ENCODE results near the gene RECQL5. TPM values are rescaled to one million over a fixed set of nuclear protein-coding genes. Genes with fewer than 3 reads are reported as not detected.

Gene RECQL5
- total RNA-seq, 1 experiment from 2014 or later: 67.0 TPM

GRCh38 chr17:75592348-75593020 lies 74.5 kb downstream of the RECQL5 start:
- Mint-ChIP-seq H3K4me1 (ENCODE audit: low read depth, unreplicated experiment) (no peaks in the 10 kb centered on the region), H3K36me3 (ENCODE audit: insufficient read depth, unreplicated experiment) (no peaks in the 10 kb centered on the region), H3K27ac (ENCODE audit: unreplicated experiment) (no peak overlapping the region), H3K4me3 (ENCODE audit: unreplicated experiment) (no peak overlapping the region), H3K27me3 (ENCODE audit: insufficient read depth, unreplicated experiment) (no peaks in the 10 kb centered on the region), H3K9me3 (ENCODE audit: unreplicated experiment) (no peaks in the 10 kb centered on the region)
- Histone ChIP-seq H3K4me1 (peaks cover 14% of the 10 kb centered on the region), H3K27me3 (replicated peaks; ENCODE audit: control insufficient read depth, insufficient read depth, low read length) (no peaks in the 10 kb centered on the region), H3K36me3 (ENCODE audit: control insufficient read depth, insufficient read depth, low read length) (no peaks in the 10 kb centered on the region), H3K9me3 (no peaks in the 10 kb centered on the region), H3K4me3 (ENCODE audit: low read depth, low read length) (no peak overlapping the region)
- ChIA-PET POLR2A (no interaction called here), CTCF (interaction anchor here (0.8 kb wide), 1 partner anchor 41 kb away, joined by 3 read pairs; the partner anchor contains the start of gene SMIM5)
- BruUV-seq (replicated peaks): no TSS peak
- TF ChIP-seq, protein P1, sequence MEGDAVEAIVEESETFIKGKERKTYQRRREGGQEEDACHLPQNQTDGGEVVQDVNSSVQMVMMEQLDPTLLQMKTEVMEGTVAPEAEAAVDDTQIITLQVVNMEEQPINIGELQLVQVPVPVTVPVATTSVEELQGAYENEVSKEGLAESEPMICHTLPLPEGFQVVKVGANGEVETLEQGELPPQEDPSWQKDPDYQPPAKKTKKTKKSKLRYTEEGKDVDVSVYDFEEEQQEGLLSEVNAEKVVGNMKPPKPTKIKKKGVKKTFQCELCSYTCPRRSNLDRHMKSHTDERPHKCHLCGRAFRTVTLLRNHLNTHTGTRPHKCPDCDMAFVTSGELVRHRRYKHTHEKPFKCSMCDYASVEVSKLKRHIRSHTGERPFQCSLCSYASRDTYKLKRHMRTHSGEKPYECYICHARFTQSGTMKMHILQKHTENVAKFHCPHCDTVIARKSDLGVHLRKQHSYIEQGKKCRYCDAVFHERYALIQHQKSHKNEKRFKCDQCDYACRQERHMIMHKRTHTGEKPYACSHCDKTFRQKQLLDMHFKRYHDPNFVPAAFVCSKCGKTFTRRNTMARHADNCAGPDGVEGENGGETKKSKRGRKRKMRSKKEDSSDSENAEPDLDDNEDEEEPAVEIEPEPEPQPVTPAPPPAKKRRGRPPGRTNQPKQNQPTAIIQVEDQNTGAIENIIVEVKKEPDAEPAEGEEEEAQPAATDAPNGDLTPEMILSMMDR (IDR thresholded peaks at IDR 0.05; ENCODE audit: insufficient read depth in 1 of 2, low read depth in 1 of 2, low read length in 1 of 2, severe bottlenecking in 1 of 2, unreplicated experiment in 1 of 2): no peak
- intact Hi-C loops (cut with micrococcal nuclease; ENCODE audit: unreplicated experiment): no loop called here
- no peak for DNase-seq

DNA sequence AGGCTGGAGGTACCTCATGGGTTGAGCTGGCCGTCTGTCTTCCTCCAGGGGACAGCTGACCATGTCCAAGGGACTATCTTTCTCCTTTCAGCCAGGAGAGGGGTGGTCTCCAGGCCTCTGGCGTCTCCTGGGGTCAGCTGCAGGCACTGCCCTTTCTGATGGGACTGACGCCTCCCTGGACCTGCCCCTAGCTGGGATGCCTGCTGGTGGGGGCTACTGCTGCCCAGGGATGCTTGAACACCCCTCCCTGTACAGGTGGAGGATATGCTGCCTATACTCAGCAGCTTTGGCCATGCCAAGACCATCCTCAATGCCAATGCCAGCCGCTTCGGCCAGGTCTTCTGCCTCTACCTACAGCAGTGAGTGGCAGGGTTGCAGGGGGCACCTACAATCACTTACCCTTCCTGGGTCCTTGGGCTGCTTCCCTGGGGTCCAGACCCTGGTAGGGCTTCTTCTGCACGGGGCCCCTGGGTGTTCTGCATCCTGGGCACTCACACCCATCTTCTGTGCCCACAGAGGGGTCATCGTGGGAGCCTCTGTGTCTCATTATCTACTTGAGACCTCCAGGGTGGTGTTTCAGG lies 75.1 kb downstream of the RECQL5 start:
- DNase-seq: no peak
- Histone ChIP-seq H3K9me3 (no peaks in the 10 kb centered on the region), H3K36me3 (ENCODE audit: control insufficient read depth, insufficient read depth, low read length) (no peaks in the 10 kb centered on the region), H3K27me3 (replicated peaks; ENCODE audit: control insufficient read depth, insufficient read depth, low read length) (no peaks in the 10 kb centered on the region), H3K4me1 (peaks cover 14% of the 10 kb centered on the region), H3K4me3 (ENCODE audit: low read depth, low read length) (no peak overlapping the region)
- Mint-ChIP-seq H3K4me1 (ENCODE audit: low read depth, unreplicated experiment) (no peaks in the 10 kb centered on the region), H3K27me3 (ENCODE audit: insufficient read depth, unreplicated experiment) (no peaks in the 10 kb centered on the region), H3K36me3 (ENCODE audit: insufficient read depth, unreplicated experiment) (no peaks in the 10 kb centered on the region), H3K9me3 (ENCODE audit: unreplicated experiment) (no peaks in the 10 kb centered on the region), H3K27ac (ENCODE audit: unreplicated experiment) (no peak overlapping the region), H3K4me3 (ENCODE audit: unreplicated experiment) (no peak overlapping the region)
- POLR2A ChIA-PET: no interaction called here
- intact Hi-C loops (cut with micrococcal nuclease; ENCODE audit: unreplicated experiment): no loop called here
- TF ChIP-seq, protein P1 (IDR thresholded peaks at IDR 0.05; ENCODE audit: insufficient read depth in 1 of 2, low read depth in 1 of 2, low read length in 1 of 2, severe bottlenecking in 1 of 2, unreplicated experiment in 1 of 2): peak in 1 of 2 experiments; percentile 17
- CTCF ChIA-PET: interaction anchor here (0.6 to 2.2 kb wide), 4 partner anchors 9 to 75 kb away, joined by 3 to 13 read pairs (median 4); partner anchors contain the start of genes LLGL2, SMIM5 and TSEN54
- BruUV-seq (replicated peaks): no TSS peak

GRCh38 chr17:75590849-75591721 lies 75.9 kb downstream of the RECQL5 start:
- no peaks in the 10 kb centered on the region for H3K4me1 Mint-ChIP-seq (ENCODE audit: low read depth, unreplicated experiment)
- POLR2A ChIA-PET: interaction anchor here (0.6 kb wide), 1 partner anchor 267 kb away, joined by 5 read pairs; no protein-coding TSS in a partner anchor

More at GRCh38 chr17:75590849-75591721, 75.9 kb downstream of the RECQL5 start:
- Histone ChIP-seq H3K4me3 (ENCODE audit: low read depth, low read length) (no peak overlapping the region), H3K36me3 (ENCODE audit: control insufficient read depth, insufficient read depth, low read length) (no peaks in the 10 kb centered on the region), H3K27me3 (replicated peaks; ENCODE audit: control insufficient read depth, insufficient read depth, low read length) (no peaks in the 10 kb centered on the region), H3K4me1 (peaks cover 14% of the 10 kb centered on the region), H3K9me3 (no peaks in the 10 kb centered on the region)
- intact Hi-C loops (cut with micrococcal nuclease; ENCODE audit: unreplicated experiment): no loop called here
- TF ChIP-seq, protein P1 (IDR thresholded peaks at IDR 0.05; ENCODE audit: insufficient read depth in 1 of 2, low read depth in 1 of 2, low read length in 1 of 2, severe bottlenecking in 1 of 2, unreplicated experiment in 1 of 2): no peak
- no peak overlapping the region for H3K27ac Mint-ChIP-seq (ENCODE audit: unreplicated experiment)
- H3K9me3 Mint-ChIP-seq (ENCODE audit: unreplicated experiment): no peaks in the 10 kb centered on the region
- H3K27me3 Mint-ChIP-seq (ENCODE audit: insufficient read depth, unreplicated experiment): no peaks in the 10 kb centered on the region
- DNase-seq: no peak
- H3K36me3 Mint-ChIP-seq (ENCODE audit: insufficient read depth, unreplicated experiment): no peaks in the 10 kb centered on the region
- no TSS peak for BruUV-seq (replicated peaks)
- H3K4me3 Mint-ChIP-seq (ENCODE audit: unreplicated experiment): no peak overlapping the region
- CTCF ChIA-PET: interaction anchor here (0.6 to 2.2 kb wide), 4 partner anchors 10 to 75 kb away, joined by 3 to 13 read pairs (median 4); partner anchors contain the start of genes LLGL2, SMIM5 and TSEN54

All from Caco-2 (cell line).